Muscle layer of duodenum (tissue), 2 donors: ENCODE data around the gene KRT26.
"Not testable (repeated sequence)": the region's sequence is repeated elsewhere in the genome, so short reads cannot be mapped to it uniquely, and the experiment has no call there.

Experiments used
- H3K27ac ChIP-seq: one replicate; pipeline ENCODE4 v1.7.0; 2013; ENCODE audit warnings: mild to moderate bottlenecking, low read length
- H3K27me3 ChIP-seq: one replicate; pipeline ENCODE4 v1.7.0; 2013; ENCODE audit warnings: low read depth, mild to moderate bottlenecking, control low read depth, low read length
- H3K36me3 ChIP-seq, 2 donors: one replicate each; pipeline ENCODE4 v1.7.0; 2013; ENCODE audit warnings: low read length in 2 of 2, control low read depth in 1 of 2, mild to moderate bottlenecking in 1 of 2; ENCODE audit not compliant: insufficient read depth in 2 of 2, control insufficient read depth in 1 of 2
- H3K4me1 ChIP-seq, 2 donors: one replicate each; pipeline ENCODE4 v1.7.0; 2013; ENCODE audit warnings: low read length in 2 of 2, mild to moderate bottlenecking in 2 of 2, control low read depth in 1 of 2, moderate library complexity in 1 of 2; ENCODE audit not compliant: insufficient read depth in 2 of 2, control insufficient read depth in 1 of 2
- H3K4me3 ChIP-seq, 2 donors: one replicate each; pipeline ENCODE4 v1.7.0; 2013; ENCODE audit warnings: low read length in 2 of 2, low read depth in 1 of 2, mild to moderate bottlenecking in 1 of 2
- H3K9me3 ChIP-seq, 2 donors: one replicate each; pipeline ENCODE4 v1.7.0; 2013; ENCODE audit warnings: low read length in 2 of 2, control low read depth in 1 of 2, mild to moderate bottlenecking in 1 of 2; ENCODE audit not compliant: control insufficient read depth in 1 of 2
- donor health status: healthy.

Gene KRT26, protein sequence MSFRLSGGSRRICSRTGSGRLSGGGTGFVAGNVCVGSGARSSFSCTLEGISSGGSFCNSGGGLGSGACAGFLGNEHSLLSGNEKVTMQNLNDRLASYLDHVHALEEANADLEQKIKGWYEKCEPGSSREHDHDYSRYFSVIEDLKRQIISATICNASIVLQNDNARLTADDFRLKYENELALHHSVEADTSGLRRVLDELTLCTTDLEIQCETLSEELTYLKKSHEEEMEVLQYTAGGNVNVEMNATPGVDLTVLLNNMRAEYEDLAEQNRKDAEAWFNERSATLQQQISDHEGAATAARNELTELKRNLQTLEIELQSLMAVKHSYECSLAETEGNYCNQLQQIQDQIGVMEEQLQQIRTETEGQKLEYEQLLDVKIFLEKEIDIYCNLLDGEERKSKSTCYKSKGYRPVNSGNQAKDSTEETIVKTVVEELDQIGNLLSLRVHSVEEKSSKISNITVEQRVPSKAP

DNA sequence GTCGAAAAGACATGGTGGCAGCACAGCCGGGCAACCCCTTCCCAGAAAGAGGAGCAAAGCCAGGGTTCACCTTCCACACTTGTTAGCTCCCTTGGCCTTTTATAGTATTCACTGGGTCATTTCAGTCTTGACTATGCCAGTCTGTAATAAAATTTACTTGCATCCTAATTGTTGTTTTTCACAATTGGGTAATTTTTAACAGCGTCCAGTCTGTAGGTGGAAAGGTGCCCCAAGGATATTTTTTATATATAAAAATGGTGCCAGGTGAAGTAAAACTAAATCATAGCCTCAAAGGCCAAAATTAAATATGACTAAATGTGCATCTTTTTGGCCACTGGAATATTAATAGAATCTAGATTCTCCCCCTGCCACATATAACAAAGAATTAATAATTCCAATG, at the start of gene KRT26:
Gene KRT26 (minus strand): TSS at position 101 of the 400 bp plus-strand sequence. CDS start 88 bp downstream, at position 13.
- H3K36me3 ChIP-seq: no peaks in the 10 kb centered on the region
- no peak within 1 kb of the TSS for H3K4me3 ChIP-seq
- H3K27me3 ChIP-seq: no peaks in the 10 kb centered on the region
- H3K4me1 ChIP-seq: no peaks in the 10 kb centered on the region
- H3K9me3 ChIP-seq: peaks cover 0 to 5% of the 10 kb centered on the region in 2 donors
- H3K27ac ChIP-seq: no peak within 1 kb of the TSS

DNA sequence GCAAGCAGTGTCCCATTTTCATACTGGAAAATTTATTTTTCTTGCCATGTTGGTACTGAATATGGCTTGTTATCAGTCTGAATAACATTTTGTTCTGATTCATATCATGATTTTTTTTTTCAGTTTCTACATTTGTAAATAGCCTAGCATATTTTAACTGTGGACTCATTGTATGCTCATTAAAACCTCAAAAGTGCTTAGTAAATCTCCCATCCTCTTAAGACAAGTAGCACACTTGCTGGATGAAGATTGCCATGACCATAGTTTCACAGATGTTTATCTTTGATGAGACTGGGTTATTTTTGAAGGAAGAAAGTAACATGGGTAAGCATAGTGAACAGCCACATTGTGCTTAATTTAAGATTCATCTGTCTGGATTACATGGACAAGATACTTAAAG, 49.5 kb upstream of the KRT26 start:
- no peak overlapping the region for H3K27ac ChIP-seq
- H3K27me3 ChIP-seq: no peaks in the 10 kb centered on the region
- no peak overlapping the region for H3K4me3 ChIP-seq
- H3K36me3 ChIP-seq: peaks cover 0 to 7% of the 10 kb centered on the region in 2 donors
- H3K9me3 ChIP-seq: no peaks in the 10 kb centered on the region
- peaks cover 0 to 18% of the 10 kb centered on the region in 2 donors for H3K4me1 ChIP-seq

DNA sequence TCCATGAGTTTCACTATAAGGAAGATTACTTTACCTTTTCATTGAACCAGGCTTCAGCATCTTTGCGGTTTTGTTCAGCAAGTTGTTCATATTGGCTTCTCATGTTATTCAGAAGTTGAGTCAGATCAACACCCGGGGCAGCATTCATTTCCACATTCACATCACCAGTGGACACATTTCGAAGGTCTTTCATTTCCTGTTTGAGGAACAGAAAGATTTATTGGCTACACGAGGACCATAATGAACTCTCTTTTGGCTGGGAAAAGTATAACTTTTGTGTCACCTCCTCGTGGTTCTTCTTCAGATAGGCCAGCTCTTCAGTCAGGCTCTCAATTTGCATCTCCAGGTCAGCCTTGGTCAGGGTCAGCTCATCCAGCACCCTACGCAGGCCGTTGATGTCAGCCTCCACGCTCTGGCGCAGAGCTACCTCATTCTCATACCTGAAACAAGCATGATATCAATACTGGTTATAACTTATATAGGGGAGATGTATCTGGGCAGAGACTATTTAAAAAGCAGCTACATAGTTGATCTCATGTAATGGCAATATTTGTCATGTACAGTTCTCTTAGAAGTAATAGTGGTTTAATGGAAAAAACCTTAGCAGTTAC, 48.3 kb upstream of the KRT26 start:
- Histone ChIP-seq H3K27me3 (no peaks in the 10 kb centered on the region), H3K4me1 (peaks cover 0 to 18% of the 10 kb centered on the region in 2 donors), H3K27ac (no peak overlapping the region), H3K36me3 (peaks cover 0 to 7% of the 10 kb centered on the region in 2 donors), H3K9me3 (no peaks in the 10 kb centered on the region), H3K4me3 (no peak overlapping the region)

DNA sequence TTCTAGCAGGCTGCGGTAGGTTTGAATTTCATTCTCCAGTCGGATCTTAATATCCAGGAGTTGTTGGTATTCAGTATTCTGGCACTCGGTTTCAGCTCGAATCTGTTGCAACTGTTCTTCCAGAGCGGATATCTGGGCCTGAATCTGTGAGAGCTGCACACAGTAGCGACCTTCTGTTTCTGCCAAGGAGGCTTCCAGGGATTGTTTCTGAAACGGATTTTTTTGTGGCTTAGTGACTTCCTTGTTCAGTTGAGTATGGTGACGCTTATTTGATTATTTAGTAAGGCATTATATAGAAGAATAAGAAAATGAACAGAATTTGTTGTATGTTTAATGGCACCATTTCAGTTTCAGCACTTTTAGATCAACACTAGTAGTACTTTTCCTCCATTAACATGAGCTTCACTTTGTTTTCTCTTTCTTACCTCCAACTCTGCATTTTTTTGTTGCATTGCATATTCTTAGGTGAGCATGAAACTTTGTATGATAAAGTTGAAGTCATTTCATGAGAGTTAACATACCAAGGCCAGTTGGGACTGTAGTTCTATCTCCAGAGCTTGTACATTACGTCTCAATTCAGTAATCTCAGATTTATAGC, 47.6 kb upstream of the KRT26 start:
- H3K36me3 ChIP-seq: peaks cover 0 to 7% of the 10 kb centered on the region in 2 donors
- H3K27me3 ChIP-seq: no peaks in the 10 kb centered on the region
- no peaks in the 10 kb centered on the region for H3K9me3 ChIP-seq
- peak overlapping the region; percentile 74 for H3K27ac ChIP-seq
- peaks cover 0 to 18% of the 10 kb centered on the region in 2 donors for H3K4me1 ChIP-seq
- peak overlapping the region; percentile 68 to 84 for H3K4me3 ChIP-seq

DNA sequence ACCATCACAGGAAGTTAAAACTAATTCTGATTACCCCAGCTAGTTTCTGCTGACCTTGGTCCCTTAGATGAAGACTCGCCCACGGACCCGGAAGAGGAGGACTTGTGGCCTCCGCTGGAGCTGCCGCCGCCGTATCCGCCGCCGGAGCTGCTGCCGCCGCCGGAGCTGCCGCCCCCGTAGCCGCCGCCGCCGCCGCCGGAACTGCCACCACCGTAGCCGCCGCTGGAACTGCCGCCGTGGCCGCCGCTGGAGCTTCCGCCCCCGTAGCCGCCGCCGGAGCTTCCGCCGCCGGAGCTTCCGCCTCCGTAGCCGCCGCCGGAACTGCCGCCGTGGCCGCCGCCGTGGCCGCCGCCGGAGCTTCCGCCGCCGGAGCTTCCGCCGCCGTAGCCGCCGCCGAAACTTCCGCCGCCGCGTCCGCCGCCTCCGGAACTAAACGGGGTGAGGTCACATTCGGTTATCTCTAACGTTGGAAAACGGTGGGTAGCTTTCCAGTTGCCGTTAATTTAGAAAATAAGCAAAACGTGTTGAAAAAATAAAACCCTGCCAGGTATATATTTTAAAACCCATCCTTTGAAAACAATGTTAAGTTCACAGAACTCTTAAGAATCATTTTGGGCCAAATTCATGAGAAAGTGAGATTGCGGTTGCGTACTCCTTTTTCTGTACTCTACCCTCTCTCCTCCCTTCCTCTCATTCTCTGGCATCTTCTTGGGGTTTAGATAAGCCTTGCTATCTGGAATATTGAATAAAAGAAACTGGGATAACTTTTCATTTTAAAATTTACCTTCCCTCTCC, 46.9 kb upstream of the KRT26 start:
- Histone ChIP-seq H3K27me3 (no peaks in the 10 kb centered on the region), H3K36me3 (peaks cover 0 to 7% of the 10 kb centered on the region in 2 donors), H3K9me3 (no peaks in the 10 kb centered on the region), H3K27ac (peak overlapping the region; percentile 74), H3K4me1 (peaks cover 0 to 18% of the 10 kb centered on the region in 2 donors), H3K4me3 (peak overlapping the region; percentile 80 to 87)

DNA sequence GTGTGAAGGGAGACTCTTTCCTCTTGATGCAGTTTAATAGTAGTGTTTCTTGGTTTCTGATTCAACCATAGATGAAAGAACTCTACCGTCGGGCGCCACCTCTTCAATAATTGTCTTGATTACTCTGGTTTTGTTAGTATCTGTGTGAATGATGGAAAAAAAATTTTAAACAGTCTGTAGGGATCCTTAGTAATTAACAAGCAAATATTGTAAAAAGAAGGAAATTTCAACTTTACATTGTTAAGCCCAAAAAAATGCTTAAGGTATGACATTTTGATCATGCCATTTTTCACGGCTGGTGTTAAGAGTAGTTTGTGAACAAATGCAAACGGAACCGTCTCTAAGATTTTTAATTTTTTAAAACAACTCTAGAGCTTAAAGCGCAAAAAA, 46.3 kb upstream of the KRT26 start:
- H3K36me3 ChIP-seq: peaks cover 0 to 7% of the 10 kb centered on the region in 2 donors
- H3K4me3 ChIP-seq: peak overlapping the region; percentile 80 to 87
- H3K9me3 ChIP-seq: no peaks in the 10 kb centered on the region
- H3K27ac ChIP-seq: peak overlapping the region; percentile 67
- peaks cover 0 to 18% of the 10 kb centered on the region in 2 donors for H3K4me1 ChIP-seq
- H3K27me3 ChIP-seq: no peaks in the 10 kb centered on the region

DNA sequence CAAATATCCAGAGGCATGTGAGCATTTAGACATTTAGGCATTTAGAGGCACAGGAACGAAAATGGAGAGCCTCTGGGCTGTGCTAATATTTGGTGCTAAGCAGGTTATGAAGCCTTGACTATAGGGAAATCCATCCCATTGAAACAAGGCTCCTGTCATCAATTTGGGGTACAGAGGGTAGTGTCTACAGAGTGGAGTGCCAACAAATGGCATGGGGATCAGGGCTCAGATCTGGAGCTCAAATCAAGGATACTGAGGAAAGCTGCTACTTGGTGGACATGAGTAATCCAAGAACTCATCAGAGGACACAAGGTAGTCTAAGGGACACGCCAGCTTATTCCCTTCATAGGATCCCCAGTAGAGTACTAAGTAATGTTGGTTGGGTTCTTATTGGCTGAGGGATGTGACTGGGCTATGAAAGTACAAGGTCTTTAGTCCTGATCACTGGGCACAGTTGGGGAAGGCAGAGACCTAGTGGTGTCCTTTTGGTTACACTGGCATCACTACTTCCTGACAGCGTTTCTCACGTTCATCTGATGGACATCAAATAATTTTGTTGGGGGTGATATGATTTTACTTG, 45.2 kb upstream of the KRT26 start:
- Histone ChIP-seq H3K27me3 (no peaks in the 10 kb centered on the region), H3K27ac (no peak overlapping the region), H3K4me1 (peaks cover 0 to 18% of the 10 kb centered on the region in 2 donors), H3K4me3 (peak overlapping the region in 1 of 2 donors; percentile 80), H3K36me3 (peaks cover 0 to 7% of the 10 kb centered on the region in 2 donors), H3K9me3 (no peaks in the 10 kb centered on the region)

DNA sequence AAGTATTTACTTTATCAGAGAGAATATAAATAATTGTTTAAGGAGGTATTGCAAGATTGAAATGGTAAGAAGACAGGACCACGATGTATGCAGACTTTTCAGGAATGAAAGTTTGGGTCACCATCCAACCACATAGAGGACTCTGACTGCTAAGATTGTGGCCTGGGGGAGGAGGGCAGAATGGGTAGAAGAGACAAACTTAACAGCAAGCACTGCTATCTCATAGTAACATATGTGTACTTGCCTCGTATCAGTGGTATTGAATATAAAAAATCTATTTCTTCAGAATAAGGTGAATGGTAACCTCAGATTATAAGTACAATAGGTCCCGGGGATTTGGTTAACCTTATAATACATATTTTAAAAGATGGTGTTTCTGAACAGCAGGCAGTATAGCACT, 44.6 kb upstream of the KRT26 start:
- Histone ChIP-seq H3K27me3 (no peaks in the 10 kb centered on the region), H3K4me3 (no peak overlapping the region), H3K4me1 (peaks cover 0 to 18% of the 10 kb centered on the region in 2 donors), H3K27ac (no peak overlapping the region), H3K36me3 (peaks cover 0 to 7% of the 10 kb centered on the region in 2 donors), H3K9me3 (no peaks in the 10 kb centered on the region)

DNA sequence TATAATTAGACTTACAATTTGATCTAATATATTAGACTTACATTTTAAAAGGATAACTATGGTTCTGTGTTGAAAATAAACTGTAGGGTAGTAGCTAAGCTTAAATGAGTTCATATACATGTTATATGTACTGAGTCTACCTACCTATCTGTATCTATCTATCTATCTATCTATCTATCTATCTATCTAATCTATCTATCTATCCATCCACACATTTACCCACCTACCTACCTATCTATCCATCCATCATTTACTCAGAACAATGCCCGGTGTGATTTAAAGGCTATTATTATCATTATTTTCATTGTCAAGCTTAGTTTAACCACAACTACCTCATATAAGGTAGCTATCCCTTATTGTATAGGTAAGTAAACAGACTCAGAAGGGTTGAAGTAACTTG, 43.4 kb upstream of the KRT26 start:
- no peaks in the 10 kb centered on the region for H3K27me3 ChIP-seq
- H3K36me3 ChIP-seq: peaks cover 0 to 7% of the 10 kb centered on the region in 2 donors
- peaks cover 0 to 18% of the 10 kb centered on the region in 2 donors for H3K4me1 ChIP-seq
- H3K27ac ChIP-seq: no peak overlapping the region
- H3K9me3 ChIP-seq: no peaks in the 10 kb centered on the region
- H3K4me3 ChIP-seq: no peak overlapping the region

DNA sequence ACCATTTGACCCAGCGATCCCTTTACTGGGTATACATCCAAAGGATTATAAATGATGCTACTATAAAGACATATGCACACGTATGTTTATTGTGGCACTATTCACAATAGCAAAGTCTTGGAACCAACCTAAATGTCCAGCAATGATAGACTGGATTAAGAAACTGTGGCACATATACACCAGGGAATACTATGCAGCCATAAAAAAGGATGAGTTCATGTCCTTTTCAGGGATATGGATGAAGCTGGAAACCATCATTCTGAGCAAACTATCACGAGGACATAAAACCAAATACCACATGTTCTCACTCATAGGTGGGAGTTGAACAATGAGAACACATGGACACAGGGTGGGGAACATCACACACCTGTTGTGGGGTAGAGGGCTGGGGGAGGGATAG, 42.7 kb upstream of the KRT26 start:
- not testable (repeated sequence) for H3K4me3 ChIP-seq, H3K36me3 ChIP-seq, H3K27me3 ChIP-seq, H3K9me3 ChIP-seq, H3K27ac ChIP-seq
- H3K4me1 ChIP-seq: peaks cover 0 to 17% of the 10 kb centered on the region in 2 donors
